ENCODE measurements around the gene SYCP2L. TPM values are rescaled to one million over a fixed set of nuclear protein-coding genes. Genes with fewer than 3 reads are reported as not detected.
"Not testable (repeated sequence)": the region's sequence is repeated elsewhere in the genome, so short reads cannot be mapped to it uniquely, and the experiment has no call there.

SYCP2L gene
- total RNA-seq, 1 donor from 2014 or later = 0.37 TPM

- no peak for DNase-seq (ENCODE audit: low spot score)
Observed at GRCh38 chr6:10880366-10880765, 6.5 kb upstream of the SYCP2L start.

- DNase-seq (ENCODE audit: low spot score) = not testable (repeated sequence)
Observed at GRCh38 chr6:10882253-10882630, 4.6 kb upstream of the SYCP2L start.

- DNase-seq (ENCODE audit: low spot score) = no peak
Observed at GRCh38 chr6:10882657-10883171, 4.1 kb upstream of the SYCP2L start.

GRCh38 chr6:10883312-10884244 is 3.3 kb upstream of the SYCP2L start:
- DNase-seq (ENCODE audit: low spot score) = no peak

- no peak for DNase-seq (ENCODE audit: low spot score)
Observed at GRCh38 chr6:10884245-10884972, 2.4 kb upstream of the SYCP2L start.

- DNase-seq (ENCODE audit: low spot score) = not testable (repeated sequence)
Observed at GRCh38 chr6:10886365-10886690, 524 bp upstream of the SYCP2L start.

- no peak for DNase-seq (ENCODE audit: low spot score)
Observed at GRCh38 chr6:10890151-10890550, 3.3 kb downstream of the SYCP2L start.

- DNase-seq (ENCODE audit: low spot score) = no peak
Observed at GRCh38 chr6:10891960-10892359, 5.1 kb downstream of the SYCP2L start.

GRCh38 chr6:10894958-10895357 is 8.1 kb downstream of the SYCP2L start:
- no peak for DNase-seq (ENCODE audit: low spot score)

- DNase-seq (ENCODE audit: low spot score) = no peak
Observed at GRCh38 chr6:10896691-10897090, 9.8 kb downstream of the SYCP2L start.

- DNase-seq (ENCODE audit: low spot score) = no peak
Observed at GRCh38 chr6:10901770-10902169, 14.9 kb downstream of the SYCP2L start.

GRCh38 chr6:10904015-10904414 is 17.2 kb downstream of the SYCP2L start:
- no peak for DNase-seq (ENCODE audit: low spot score)

- DNase-seq (ENCODE audit: low spot score) = no peak
Observed at GRCh38 chr6:10908228-10908627, 21.4 kb downstream of the SYCP2L start.

GRCh38 chr6:10919520-10919919 is 32.7 kb downstream of the SYCP2L start:
- not testable (repeated sequence) for DNase-seq (ENCODE audit: low spot score)

- no peak for DNase-seq (ENCODE audit: low spot score)
Observed at GRCh38 chr6:10933126-10933525, 46.3 kb downstream of the SYCP2L start.

- DNase-seq (ENCODE audit: low spot score) = no peak
Observed at GRCh38 chr6:10939840-10940239, 53.0 kb downstream of the SYCP2L start.

- DNase-seq (ENCODE audit: low spot score) = no peak
Observed at GRCh38 chr6:10945845-10946244, 59.0 kb downstream of the SYCP2L start.

GRCh38 chr6:10947966-10948365 is 61.1 kb downstream of the SYCP2L start:
- no peak for DNase-seq (ENCODE audit: low spot score)

GRCh38 chr6:10949579-10950490 is 63.0 kb downstream of the SYCP2L start:
- DNase-seq (ENCODE audit: low spot score) = no peak

- DNase-seq (ENCODE audit: low spot score) = no peak
Observed at GRCh38 chr6:10951675-10952282, 64.9 kb downstream of the SYCP2L start.

GRCh38 chr6:10954590-10955010 is 67.7 kb downstream of the SYCP2L start:
- peak; percentile 56 for DNase-seq (ENCODE audit: low spot score)

Data from mucosa of gallbladder (tissue), 1 donor.